AG09319 (cell line): Measurements from ENCODE around the gene ST6GALNAC3.

ENCODE experiments used
- DNase-seq: peaks from one replicate; pipeline ENCODE4 v3.0.0-alpha.2; 2010; ENCODE audit warnings: low read depth; ENCODE audit errors: extremely low read depth
- TF ChIP-seq, protein P1 (sequence below): IDR thresholded peaks from 2 replicates; pipeline ENCODE4 v1.5.1; 2011; ENCODE audit warnings: low read depth, mild to moderate bottlenecking, inconsistent platforms, low read length, moderate library complexity

Gene ST6GALNAC3

GRCh38 chr1:76470166-76470565 is 395.6 kb downstream of the ST6GALNAC3 start:
- no peak for DNase-seq
- TF ChIP-seq, protein P1, sequence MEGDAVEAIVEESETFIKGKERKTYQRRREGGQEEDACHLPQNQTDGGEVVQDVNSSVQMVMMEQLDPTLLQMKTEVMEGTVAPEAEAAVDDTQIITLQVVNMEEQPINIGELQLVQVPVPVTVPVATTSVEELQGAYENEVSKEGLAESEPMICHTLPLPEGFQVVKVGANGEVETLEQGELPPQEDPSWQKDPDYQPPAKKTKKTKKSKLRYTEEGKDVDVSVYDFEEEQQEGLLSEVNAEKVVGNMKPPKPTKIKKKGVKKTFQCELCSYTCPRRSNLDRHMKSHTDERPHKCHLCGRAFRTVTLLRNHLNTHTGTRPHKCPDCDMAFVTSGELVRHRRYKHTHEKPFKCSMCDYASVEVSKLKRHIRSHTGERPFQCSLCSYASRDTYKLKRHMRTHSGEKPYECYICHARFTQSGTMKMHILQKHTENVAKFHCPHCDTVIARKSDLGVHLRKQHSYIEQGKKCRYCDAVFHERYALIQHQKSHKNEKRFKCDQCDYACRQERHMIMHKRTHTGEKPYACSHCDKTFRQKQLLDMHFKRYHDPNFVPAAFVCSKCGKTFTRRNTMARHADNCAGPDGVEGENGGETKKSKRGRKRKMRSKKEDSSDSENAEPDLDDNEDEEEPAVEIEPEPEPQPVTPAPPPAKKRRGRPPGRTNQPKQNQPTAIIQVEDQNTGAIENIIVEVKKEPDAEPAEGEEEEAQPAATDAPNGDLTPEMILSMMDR, result no peak

DNA sequence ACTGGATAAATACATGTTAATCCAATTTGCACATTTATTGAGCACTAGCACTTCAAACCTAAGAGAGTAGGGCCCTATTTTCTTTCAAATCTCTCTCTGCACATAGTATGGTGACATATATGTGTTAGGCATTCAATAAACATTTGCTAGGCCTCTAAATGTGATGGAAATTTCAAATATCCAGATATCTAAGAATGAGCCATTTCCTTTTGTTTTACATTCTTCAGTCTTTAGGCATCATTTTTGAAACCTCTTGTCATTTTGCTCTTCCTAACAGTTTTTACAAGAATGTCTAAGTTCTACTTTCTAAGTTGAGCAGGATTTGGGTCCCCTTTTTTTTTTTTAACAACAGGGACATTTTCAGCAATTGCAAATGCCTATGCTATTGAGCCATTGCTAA is 397.0 kb downstream of the ST6GALNAC3 start:
- TF ChIP-seq, protein P1, result no peak
- DNase-seq, result no peak

DNA sequence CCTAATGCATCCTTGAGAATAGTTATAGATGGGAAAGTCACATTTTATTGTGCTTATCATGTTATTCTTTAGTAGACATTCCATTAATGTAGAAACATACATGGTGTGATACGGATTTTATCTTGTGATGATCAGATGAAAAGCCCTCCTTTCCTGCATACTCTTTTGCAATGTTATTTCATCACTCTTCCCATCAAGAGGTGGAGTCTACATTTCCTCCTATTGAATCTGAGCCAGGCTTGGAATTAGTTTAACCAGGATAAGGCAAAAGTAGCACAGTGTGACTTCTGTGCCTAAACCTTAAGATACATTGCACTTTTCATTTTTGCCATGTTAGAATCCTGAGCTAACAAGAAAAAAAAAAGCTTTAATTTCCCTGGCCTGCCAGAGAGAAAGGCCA is 399.0 kb downstream of the ST6GALNAC3 start:
- DNase-seq, result no peak
- TF ChIP-seq, protein P1, result no peak

GRCh38 chr1:76474922-76475321 is 400.4 kb downstream of the ST6GALNAC3 start:
- DNase-seq, result no peak
- TF ChIP-seq, protein P1, result no peak

DNA sequence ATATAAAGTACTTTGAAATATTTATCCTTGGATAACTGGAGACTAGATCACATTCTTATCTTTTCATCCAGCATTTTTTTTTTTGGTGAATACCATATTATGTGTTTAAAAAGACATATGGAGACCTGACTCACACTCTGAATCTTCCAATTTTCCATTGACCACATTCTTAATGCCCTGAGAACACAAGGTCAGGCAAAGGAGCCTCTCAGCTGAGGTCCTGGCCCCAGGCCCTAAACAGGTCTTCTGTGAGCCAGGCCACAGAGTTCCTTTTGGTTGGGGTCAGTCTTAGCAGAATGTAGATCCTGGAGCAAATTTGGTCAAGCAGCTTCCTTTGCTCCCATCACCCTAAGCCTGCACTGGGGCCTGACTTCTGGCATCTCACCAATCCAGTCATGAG is 402.6 kb downstream of the ST6GALNAC3 start:
- DNase-seq, result no peak
- TF ChIP-seq, protein P1, result no peak

DNA sequence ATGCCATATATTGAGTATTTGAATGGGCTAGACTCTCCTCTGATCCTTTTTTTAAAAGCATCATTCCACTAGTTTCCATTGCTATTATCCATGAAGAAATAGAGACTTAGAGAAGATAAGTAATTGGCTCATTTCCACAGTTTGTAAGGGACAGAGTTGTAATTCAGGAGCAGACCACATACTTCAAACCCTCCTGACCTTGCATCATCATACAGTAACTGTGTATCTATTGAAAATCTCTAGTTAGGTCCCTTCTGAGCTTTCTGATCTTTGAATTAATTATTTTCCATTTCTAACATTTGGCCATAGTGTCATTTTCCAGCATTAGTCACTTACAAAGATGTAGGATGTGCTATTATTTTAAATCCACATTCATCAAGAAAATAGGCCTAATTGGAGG is 406.3 kb downstream of the ST6GALNAC3 start:
- DNase-seq, result no peak

DNA sequence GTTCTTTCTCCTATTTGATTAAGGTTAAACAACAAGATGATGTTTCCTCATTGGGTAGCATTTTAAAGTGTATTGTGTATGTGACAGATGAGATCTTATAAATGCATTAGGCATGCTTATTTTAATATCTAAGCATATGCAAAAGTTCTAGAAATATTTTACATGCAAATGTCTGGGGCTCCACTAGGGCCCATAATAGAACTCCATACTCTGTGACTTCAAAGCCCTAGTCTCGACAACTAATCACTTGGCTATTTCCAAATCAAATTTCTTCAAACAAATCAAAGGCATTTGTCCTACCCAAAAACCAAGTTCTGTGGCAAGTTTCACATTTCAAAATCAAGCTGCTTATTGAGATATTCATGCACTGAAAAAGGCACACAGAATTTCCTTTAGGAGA is 407.1 kb downstream of the ST6GALNAC3 start:
- TF ChIP-seq, protein P1, result no peak
- DNase-seq, result no peak

More for the DNA sequence above, 406.3 kb downstream of the ST6GALNAC3 start:
- TF ChIP-seq, protein P1, result no peak

DNA sequence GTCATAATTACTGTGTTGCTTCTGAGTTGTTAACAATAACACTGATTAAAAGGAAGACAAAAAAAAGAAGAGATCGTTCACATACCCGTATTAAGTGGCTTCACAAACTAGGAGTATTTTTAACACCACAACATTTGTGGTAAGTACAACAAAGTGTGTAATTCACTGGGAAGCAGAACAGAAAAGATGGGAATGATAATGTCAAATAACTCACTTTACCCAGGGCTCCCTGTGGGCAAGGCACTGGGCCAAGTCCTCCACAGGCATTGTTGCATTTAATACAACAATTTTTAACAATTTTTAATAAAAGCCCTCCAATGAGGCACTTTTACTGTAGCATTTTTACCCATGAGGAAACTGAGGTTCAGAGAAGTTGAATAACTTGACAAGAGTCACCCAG is 407.7 kb downstream of the ST6GALNAC3 start:
- DNase-seq, result no peak
- TF ChIP-seq, protein P1, result no peak
